ENCODE results near the gene PACRG. TPM values are rescaled to one million over a fixed set of nuclear protein-coding genes. Genes with fewer than 3 reads are reported as not detected.

Gene PACRG
- total and polyA plus RNA-seq, 5 donors from 2014 or later, result 0.44 to 1.2 (median 0.87) TPM; not detected in 2

DNA sequence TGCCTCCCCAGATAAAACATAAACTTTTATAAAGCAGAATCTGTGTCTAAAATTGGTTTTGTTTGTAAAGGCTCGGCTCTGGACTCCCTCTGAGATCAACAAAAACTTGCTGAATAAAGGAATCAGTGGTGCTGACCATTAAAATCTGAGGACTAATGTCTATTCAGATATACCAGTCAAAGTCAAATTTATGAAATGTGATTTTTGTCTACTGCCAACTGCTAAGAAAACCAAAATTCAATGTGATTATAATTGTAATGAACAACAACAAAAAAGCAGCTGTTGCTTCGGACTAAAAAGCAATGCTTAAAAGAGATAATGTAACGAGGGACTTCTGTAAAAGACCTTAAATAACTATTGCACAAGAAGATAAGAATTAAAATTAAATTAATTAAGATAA lies 26.8 kb upstream of the PACRG start:
- Mint-ChIP-seq H3K27me3 (peaks cover 4% of the 10 kb centered on the region), H3K36me3 (no peaks in the 10 kb centered on the region), H3K4me1 (peaks cover 0 to 2% (median 0%) of the 10 kb centered on the region in 4 donors), H3K27ac (no peak overlapping the region), H3K4me3 (no peak overlapping the region), H3K9me3 (no peaks in the 10 kb centered on the region)
- ATAC-seq (ENCODE audit: low read depth in 2 of 2), result no peak
- no peaks in the 10 kb centered on the region for H3K9me3 ChIP-seq (ENCODE audit: control insufficient read depth in 2 of 2, low read length in 2 of 2)
- H3K4me3 ChIP-seq (ENCODE audit: low read depth, low read length), result no peak overlapping the region
- H3K27me3 ChIP-seq (ENCODE audit: control insufficient read depth, insufficient read depth, low read length), result no peaks in the 10 kb centered on the region
- H3K4me1 ChIP-seq (ENCODE audit: control insufficient read depth, insufficient read depth, low read length, poor library complexity, severe bottlenecking), result no peaks in the 10 kb centered on the region
- H3K27ac ChIP-seq (ENCODE audit: insufficient read depth, low read length, poor library complexity, severe bottlenecking), result no peak overlapping the region
- H3K36me3 ChIP-seq (ENCODE audit: control insufficient read depth, insufficient read depth, low read length), result no peaks in the 10 kb centered on the region
- no peak for DNase-seq

GRCh38 chr6:162701551-162701950 lies 26.2 kb upstream of the PACRG start:
- DNase-seq (no peak), ATAC-seq (ENCODE audit: low read depth in 2 of 2) (no peak)
- Mint-ChIP-seq H3K27ac (no peak overlapping the region), H3K4me3 (no peak overlapping the region), H3K36me3 (no peaks in the 10 kb centered on the region), H3K4me1 (peaks cover 0 to 2% (median under 1%) of the 10 kb centered on the region in 4 donors), H3K27me3 (peaks cover 4% of the 10 kb centered on the region), H3K9me3 (no peaks in the 10 kb centered on the region)
- no peaks in the 10 kb centered on the region for H3K27me3 ChIP-seq (ENCODE audit: control insufficient read depth, insufficient read depth, low read length)
- no peaks in the 10 kb centered on the region for H3K4me1 ChIP-seq (ENCODE audit: control insufficient read depth, insufficient read depth, low read length, poor library complexity, severe bottlenecking)
- no peaks in the 10 kb centered on the region for H3K9me3 ChIP-seq (ENCODE audit: control insufficient read depth in 2 of 2, low read length in 2 of 2)
- H3K4me3 ChIP-seq (ENCODE audit: low read depth, low read length), result no peak overlapping the region
- H3K27ac ChIP-seq (ENCODE audit: insufficient read depth, low read length, poor library complexity, severe bottlenecking), result no peak overlapping the region
- H3K36me3 ChIP-seq (ENCODE audit: control insufficient read depth, insufficient read depth, low read length), result no peaks in the 10 kb centered on the region

DNA sequence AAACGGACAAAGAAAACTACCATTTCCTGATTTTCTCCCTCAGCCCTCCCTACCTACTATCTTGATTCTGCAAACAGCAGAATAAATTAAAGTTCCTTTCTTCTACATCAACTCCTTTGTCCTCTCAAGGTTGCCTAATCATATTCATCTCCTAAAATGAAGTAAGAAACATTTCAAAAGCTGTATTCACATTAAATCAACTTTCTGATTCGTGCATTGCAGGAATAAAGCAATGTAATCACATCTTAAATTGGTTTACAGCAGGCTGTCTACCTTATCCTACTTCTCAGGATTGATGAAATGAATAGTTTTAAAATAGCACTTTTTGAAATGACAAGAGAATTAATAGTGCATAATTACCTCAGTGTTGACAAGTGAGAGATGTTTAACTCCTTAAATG lies 25.3 kb upstream of the PACRG start:
- no peak for ATAC-seq (ENCODE audit: low read depth in 2 of 2)
- DNase-seq, result no peak
- Histone ChIP-seq H3K27me3 (ENCODE audit: control insufficient read depth, insufficient read depth, low read length) (no peaks in the 10 kb centered on the region), H3K27ac (ENCODE audit: insufficient read depth, low read length, poor library complexity, severe bottlenecking) (no peak overlapping the region), H3K9me3 (ENCODE audit: control insufficient read depth in 2 of 2, low read length in 2 of 2) (no peaks in the 10 kb centered on the region), H3K36me3 (ENCODE audit: control insufficient read depth, insufficient read depth, low read length) (no peaks in the 10 kb centered on the region), H3K4me1 (ENCODE audit: control insufficient read depth, insufficient read depth, low read length, poor library complexity, severe bottlenecking) (no peaks in the 10 kb centered on the region), H3K4me3 (ENCODE audit: low read depth, low read length) (no peak overlapping the region)
- Mint-ChIP-seq H3K27me3 (peaks cover 4% of the 10 kb centered on the region), H3K36me3 (no peaks in the 10 kb centered on the region), H3K27ac (no peak overlapping the region), H3K4me1 (peaks cover 0 to 2% (median under 1%) of the 10 kb centered on the region in 4 donors), H3K9me3 (no peaks in the 10 kb centered on the region), H3K4me3 (no peak overlapping the region)

GRCh38 chr6:162704001-162704400 lies 23.8 kb upstream of the PACRG start:
- Mint-ChIP-seq H3K9me3 (no peaks in the 10 kb centered on the region), H3K36me3 (no peaks in the 10 kb centered on the region), H3K27ac (no peak overlapping the region), H3K4me3 (no peak overlapping the region), H3K4me1 (peaks cover 0 to 2% (median under 1%) of the 10 kb centered on the region in 4 donors), H3K27me3 (peaks cover 4% of the 10 kb centered on the region)
- Histone ChIP-seq H3K27me3 (ENCODE audit: control insufficient read depth, insufficient read depth, low read length) (no peaks in the 10 kb centered on the region), H3K4me3 (ENCODE audit: low read depth, low read length) (no peak overlapping the region), H3K27ac (ENCODE audit: insufficient read depth, low read length, poor library complexity, severe bottlenecking) (no peak overlapping the region), H3K4me1 (ENCODE audit: control insufficient read depth, insufficient read depth, low read length, poor library complexity, severe bottlenecking) (no peaks in the 10 kb centered on the region), H3K36me3 (ENCODE audit: control insufficient read depth, insufficient read depth, low read length) (no peaks in the 10 kb centered on the region), H3K9me3 (ENCODE audit: control insufficient read depth in 2 of 2, low read length in 2 of 2) (no peaks in the 10 kb centered on the region)
- ATAC-seq (ENCODE audit: low read depth in 2 of 2) (no peak), DNase-seq (no peak)

DNA sequence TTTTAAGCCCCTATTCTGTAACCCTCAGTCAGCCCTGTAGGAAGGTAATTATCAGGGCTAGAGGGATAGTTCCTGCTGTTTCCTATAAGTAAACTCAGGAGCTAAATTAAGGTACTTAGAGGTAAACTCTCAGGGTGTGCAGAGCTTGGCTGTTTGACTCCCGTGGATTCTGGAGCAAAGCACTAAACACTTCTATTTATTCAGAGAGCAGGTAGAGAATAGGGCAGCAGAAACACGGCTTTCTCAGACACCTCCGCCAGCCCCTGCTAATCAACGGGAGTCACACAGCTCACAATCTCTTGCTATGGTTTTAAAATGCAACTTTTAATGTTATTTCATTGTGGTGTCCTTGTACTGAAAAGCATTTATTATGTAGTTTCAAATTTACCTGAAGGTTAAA lies 22.0 kb upstream of the PACRG start:
- Mint-ChIP-seq H3K4me3 (no peak overlapping the region), H3K27me3 (peaks cover 4% of the 10 kb centered on the region), H3K27ac (no peak overlapping the region), H3K4me1 (peaks cover 0 to 2% (median under 1%) of the 10 kb centered on the region in 4 donors), H3K9me3 (no peaks in the 10 kb centered on the region), H3K36me3 (no peaks in the 10 kb centered on the region)
- H3K4me1 ChIP-seq (ENCODE audit: control insufficient read depth, insufficient read depth, low read length, poor library complexity, severe bottlenecking), result no peaks in the 10 kb centered on the region
- DNase-seq, result no peak
- no peaks in the 10 kb centered on the region for H3K27me3 ChIP-seq (ENCODE audit: control insufficient read depth, insufficient read depth, low read length)
- H3K4me3 ChIP-seq (ENCODE audit: low read depth, low read length), result no peak overlapping the region
- H3K27ac ChIP-seq (ENCODE audit: insufficient read depth, low read length, poor library complexity, severe bottlenecking), result no peak overlapping the region
- no peak for ATAC-seq (ENCODE audit: low read depth in 2 of 2)
- H3K36me3 ChIP-seq (ENCODE audit: control insufficient read depth, insufficient read depth, low read length), result no peaks in the 10 kb centered on the region
- no peaks in the 10 kb centered on the region for H3K9me3 ChIP-seq (ENCODE audit: control insufficient read depth in 2 of 2, low read length in 2 of 2)

- Mint-ChIP-seq H3K27ac (no peak overlapping the region), H3K36me3 (no peaks in the 10 kb centered on the region), H3K27me3 (peaks cover 4% of the 10 kb centered on the region), H3K4me1 (peaks cover 0 to 2% (median under 1%) of the 10 kb centered on the region in 4 donors), H3K9me3 (no peaks in the 10 kb centered on the region), H3K4me3 (no peak overlapping the region)
- DNase-seq (no peak), ATAC-seq (ENCODE audit: low read depth in 2 of 2) (no peak)
- no peaks in the 10 kb centered on the region for H3K4me1 ChIP-seq (ENCODE audit: control insufficient read depth, insufficient read depth, low read length, poor library complexity, severe bottlenecking)
- no peak overlapping the region for H3K27ac ChIP-seq (ENCODE audit: insufficient read depth, low read length, poor library complexity, severe bottlenecking)
- H3K4me3 ChIP-seq (ENCODE audit: low read depth, low read length), result no peak overlapping the region
- no peaks in the 10 kb centered on the region for H3K36me3 ChIP-seq (ENCODE audit: control insufficient read depth, insufficient read depth, low read length)
- H3K27me3 ChIP-seq (ENCODE audit: control insufficient read depth, insufficient read depth, low read length), result no peaks in the 10 kb centered on the region
- H3K9me3 ChIP-seq (ENCODE audit: control insufficient read depth in 2 of 2, low read length in 2 of 2), result no peaks in the 10 kb centered on the region
These were observed 21.5 kb upstream of the PACRG start for GRCh38 chr6:162706232-162706631.

GRCh38 chr6:162708971-162709370 lies 18.8 kb upstream of the PACRG start:
- no peak overlapping the region for H3K4me3 Mint-ChIP-seq

DNA sequence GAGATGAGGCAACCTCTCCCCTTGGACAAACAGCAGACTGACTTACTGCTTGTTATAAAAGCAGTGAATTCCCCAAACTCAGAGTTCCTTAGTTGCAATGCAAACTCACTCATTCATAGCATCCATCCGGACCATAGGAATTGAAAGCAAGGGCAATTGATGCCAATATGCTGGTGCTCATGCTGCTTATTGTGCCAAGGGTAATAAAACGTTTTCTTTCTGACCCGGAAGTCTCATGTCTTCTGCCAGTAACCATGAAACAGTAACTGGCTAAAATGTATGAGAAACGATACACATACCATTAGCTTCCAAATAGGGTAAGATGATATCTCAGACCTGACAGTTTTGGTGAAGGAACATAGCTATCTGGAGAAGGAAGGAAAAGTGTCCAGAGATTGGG lies 18.3 kb upstream of the PACRG start:
- H3K27ac ChIP-seq (ENCODE audit: insufficient read depth, low read length, poor library complexity, severe bottlenecking), result no peak overlapping the region
- DNase-seq (no peak), ATAC-seq (ENCODE audit: low read depth in 2 of 2) (no peak)
- H3K27me3 Mint-ChIP-seq, result no peaks in the 10 kb centered on the region
- no peak overlapping the region for H3K4me3 ChIP-seq (ENCODE audit: low read depth, low read length)
- H3K27me3 ChIP-seq (ENCODE audit: control insufficient read depth, insufficient read depth, low read length), result no peaks in the 10 kb centered on the region
- H3K36me3 Mint-ChIP-seq, result peaks cover 5% of the 10 kb centered on the region
- no peaks in the 10 kb centered on the region for H3K9me3 ChIP-seq (ENCODE audit: control insufficient read depth in 2 of 2, low read length in 2 of 2)
- no peak overlapping the region for H3K4me3 Mint-ChIP-seq
- no peak overlapping the region for H3K27ac Mint-ChIP-seq
- no peaks in the 10 kb centered on the region for H3K4me1 ChIP-seq (ENCODE audit: control insufficient read depth, insufficient read depth, low read length, poor library complexity, severe bottlenecking)
- H3K4me1 Mint-ChIP-seq, result peaks cover 0 to 2% (median under 1%) of the 10 kb centered on the region in 4 donors
- H3K9me3 Mint-ChIP-seq, result no peaks in the 10 kb centered on the region
- no peaks in the 10 kb centered on the region for H3K36me3 ChIP-seq (ENCODE audit: control insufficient read depth, insufficient read depth, low read length)

More at GRCh38 chr6:162708971-162709370, 18.8 kb upstream of the PACRG start:
- no peaks in the 10 kb centered on the region for H3K4me1 ChIP-seq (ENCODE audit: control insufficient read depth, insufficient read depth, low read length, poor library complexity, severe bottlenecking)
- no peaks in the 10 kb centered on the region for H3K9me3 Mint-ChIP-seq
- ATAC-seq (ENCODE audit: low read depth in 2 of 2), result no peak
- H3K4me1 Mint-ChIP-seq, result peaks cover 0 to 2% (median under 1%) of the 10 kb centered on the region in 4 donors
- H3K27ac ChIP-seq (ENCODE audit: insufficient read depth, low read length, poor library complexity, severe bottlenecking), result no peak overlapping the region
- no peaks in the 10 kb centered on the region for H3K36me3 ChIP-seq (ENCODE audit: control insufficient read depth, insufficient read depth, low read length)
- peaks cover 5% of the 10 kb centered on the region for H3K36me3 Mint-ChIP-seq
- H3K27me3 ChIP-seq (ENCODE audit: control insufficient read depth, insufficient read depth, low read length), result no peaks in the 10 kb centered on the region
- no peak for DNase-seq
- no peaks in the 10 kb centered on the region for H3K9me3 ChIP-seq (ENCODE audit: control insufficient read depth in 2 of 2, low read length in 2 of 2)
- no peak overlapping the region for H3K4me3 ChIP-seq (ENCODE audit: low read depth, low read length)
- H3K27ac Mint-ChIP-seq, result no peak overlapping the region
- no peaks in the 10 kb centered on the region for H3K27me3 Mint-ChIP-seq
